Esophagus muscularis mucosa (tissue), 4 donors: Measurements from ENCODE around the gene EPC2. TPM values are rescaled to one million over a fixed set of nuclear protein-coding genes. Genes with fewer than 3 reads are reported as not detected.
A peak's percentile ranks its signal among the peaks of the same experiment; 100 is the strongest.
"Not testable (repeated sequence)": the region's sequence is repeated elsewhere in the genome, so short reads cannot be mapped to it uniquely, and the experiment has no call there.

Source experiments
- DNase-seq: peaks from one replicate; pipeline ENCODE4 v3.0.0-alpha.2; 2017; ENCODE audit errors: extremely low spot score
- H3K27ac ChIP-seq, 4 donors: fragments of 200-600 bp; sonication (generic); replicated peaks in 1 of 4; 1 replicate in 3 of 4; 2 replicates in 1 of 4; pipeline ENCODE4 v1.5.1; 2016 to 2019; ENCODE audit warnings: mild to moderate bottlenecking in 1 of 4
- H3K27me3 ChIP-seq, 4 donors: fragments of 200-600 bp; sonication (generic); one replicate each; pipeline versions ENCODE4 v1.5.1 to v1.6.0; 2016 to 2019
- H3K36me3 ChIP-seq, 4 donors: fragments of 200-600 bp; sonication (generic); one replicate each; pipeline ENCODE4 v1.5.1; 2016 to 2019
- H3K4me1 ChIP-seq, 4 donors: fragments of 200-600 bp; sonication (generic); one replicate each; pipeline ENCODE4 v1.5.1; 2016 to 2019
- H3K4me3 ChIP-seq, 4 donors: fragments of 200-600 bp; sonication (generic); 1 replicate in 2 of 4; 2 replicates in 2 of 4; pipeline ENCODE4 v1.5.1; 2016 to 2019; ENCODE audit warnings: mild to moderate bottlenecking in 4 of 4, moderate library complexity in 1 of 4
- H3K9me3 ChIP-seq, 4 donors: fragments of 200-600 bp; sonication (generic); 1 replicate in 3 of 4; 2 replicates in 1 of 4; pipeline ENCODE4 v1.5.1; 2016 to 2019
- EP300 ChIP-seq: sonication (generic); formaldehyde crosslinking; IDR thresholded peaks from one replicate; pipeline ENCODE4 v1.6.1; 2017; ENCODE audit warnings: antibody characterized with exemption
- POLR2A ChIP-seq: fragments of 450-650 bp; IDR thresholded peaks from one replicate; pipeline ENCODE4 v1.6.1; 2017; ENCODE audit warnings: antibody characterized with exemption, moderate library complexity, mild to moderate bottlenecking, low read depth
- POLR2AphosphoS5 ChIP-seq, 2 donors: sonication (generic); formaldehyde crosslinking; IDR thresholded peaks; one replicate each; pipeline ENCODE4 v1.6.1; 2017; ENCODE audit warnings: antibody characterized with exemption in 2 of 2
- WGBS: methylation state at CpG from one replicate; pipeline ENCODE4 v1.1.5; 2018; 5-methylcytosine and 5-hydroxymethylcytosine counted together
- intact Hi-C: fragments of 100-400 bp; cut with DNase I; formaldehyde crosslinking; loops from one replicate; pipeline ENCODE4 v1.15.1; 2023
- total RNA-seq, 4 donors: library from RNA; depleted of rRNA; stranded (reverse); fragments of >200 nt; gene quantifications; one replicate each; pipeline versions ENCODE4 v1.1.0 to v1.2.1, GENCODE V29; 2016
- TF ChIP-seq, protein P1 (sequence below), 3 experiments: fragments of 200-600 bp in 2 of 3; fragments of 450-650 bp in 1 of 3; sonication (generic) in 2 of 3; IDR thresholded peaks; one replicate each; pipeline ENCODE4 v1.5.1; 2017 to 2019; ENCODE audit warnings: antibody characterized with exemption in 3 of 3, mild to moderate bottlenecking in 2 of 3, moderate library complexity in 1 of 3

The EPC2 gene
- total RNA-seq, 4 donors from 2014 or later = 25.0 to 34.1 (median 28.1) TPM

GRCh38 chr2:148643421-148643820 is 1.1 kb upstream of the EPC2 start:
- no peaks in the 10 kb centered on the region for H3K36me3 ChIP-seq
- peak overlapping the region; percentile 87 to 98 (median 96) for H3K4me3 ChIP-seq
- 30% methylated on average over 5 of the region's 5 CpGs for WGBS
- H3K9me3 ChIP-seq = no peaks in the 10 kb centered on the region
- intact Hi-C loops = no loop called here
- DNase-seq = no peak
- TF ChIP-seq EP300 (no peak), POLR2A (no peak), POLR2AphosphoS5 (IDR thresholded peaks at IDR 0.05) (no peak)
- TF ChIP-seq, protein P1, sequence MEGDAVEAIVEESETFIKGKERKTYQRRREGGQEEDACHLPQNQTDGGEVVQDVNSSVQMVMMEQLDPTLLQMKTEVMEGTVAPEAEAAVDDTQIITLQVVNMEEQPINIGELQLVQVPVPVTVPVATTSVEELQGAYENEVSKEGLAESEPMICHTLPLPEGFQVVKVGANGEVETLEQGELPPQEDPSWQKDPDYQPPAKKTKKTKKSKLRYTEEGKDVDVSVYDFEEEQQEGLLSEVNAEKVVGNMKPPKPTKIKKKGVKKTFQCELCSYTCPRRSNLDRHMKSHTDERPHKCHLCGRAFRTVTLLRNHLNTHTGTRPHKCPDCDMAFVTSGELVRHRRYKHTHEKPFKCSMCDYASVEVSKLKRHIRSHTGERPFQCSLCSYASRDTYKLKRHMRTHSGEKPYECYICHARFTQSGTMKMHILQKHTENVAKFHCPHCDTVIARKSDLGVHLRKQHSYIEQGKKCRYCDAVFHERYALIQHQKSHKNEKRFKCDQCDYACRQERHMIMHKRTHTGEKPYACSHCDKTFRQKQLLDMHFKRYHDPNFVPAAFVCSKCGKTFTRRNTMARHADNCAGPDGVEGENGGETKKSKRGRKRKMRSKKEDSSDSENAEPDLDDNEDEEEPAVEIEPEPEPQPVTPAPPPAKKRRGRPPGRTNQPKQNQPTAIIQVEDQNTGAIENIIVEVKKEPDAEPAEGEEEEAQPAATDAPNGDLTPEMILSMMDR (IDR thresholded peaks at IDR 0.05) = no peak
- peaks cover 15 to 35% (median 27%) of the 10 kb centered on the region in 4 donors for H3K4me1 ChIP-seq
- peak overlapping the region in 2 of 4 donors; percentile 10 to 98 for H3K27ac ChIP-seq
- H3K27me3 ChIP-seq = no peaks in the 10 kb centered on the region

GRCh38 chr2:148644883-148645538 is 460 bp downstream of the EPC2 start:
- intact Hi-C loops = no loop called here

DNA sequence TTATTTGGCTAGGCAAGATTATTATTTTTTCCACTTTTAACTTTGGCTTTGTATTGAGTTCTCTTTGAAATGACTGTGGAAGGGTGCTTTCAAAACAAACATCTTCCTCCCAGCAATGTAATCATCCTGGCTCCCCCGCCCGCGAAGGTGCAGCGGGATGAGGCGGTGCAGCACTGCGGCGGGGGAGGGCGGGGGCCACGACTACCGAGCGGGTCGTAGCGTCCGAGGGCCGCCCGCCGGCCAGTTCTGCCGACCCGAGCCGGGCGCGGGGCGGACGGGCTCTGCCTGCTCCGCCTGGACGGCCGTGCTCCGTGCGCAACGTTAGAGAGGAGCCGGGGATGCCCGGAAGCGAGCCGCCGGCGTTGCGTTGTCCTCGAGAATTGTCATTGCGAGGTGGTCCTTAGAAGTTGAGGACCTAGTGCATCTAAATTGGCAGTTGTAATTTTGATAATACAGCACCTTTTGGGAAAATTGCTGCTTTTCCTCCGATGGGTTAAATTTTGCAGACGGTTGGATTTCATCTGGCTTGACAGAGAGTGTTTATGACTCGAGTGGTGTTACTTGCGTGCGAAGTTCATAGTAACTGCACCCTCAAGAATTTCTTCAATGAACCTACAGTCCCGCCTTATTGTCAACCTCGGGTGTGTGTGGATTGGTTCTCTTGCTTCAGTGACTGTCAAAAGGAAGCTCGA is 1.1 kb downstream of the EPC2 start:
- Histone ChIP-seq H3K4me3 (peak overlapping the region; percentile 87 to 98 (median 96)), H3K27me3 (no peaks in the 10 kb centered on the region), H3K9me3 (no peaks in the 10 kb centered on the region), H3K27ac (peak overlapping the region; percentile 98 to 100 (median 100)), H3K36me3 (no peaks in the 10 kb centered on the region), H3K4me1 (peaks cover 24 to 50% (median 39%) of the 10 kb centered on the region in 4 donors)
- intact Hi-C loops = no loop called here
- no peak for TF ChIP-seq EP300
- peak; percentile 29 to 54 for TF ChIP-seq POLR2AphosphoS5 (IDR thresholded peaks at IDR 0.05)
- DNase-seq = no peak
- WGBS = 0% methylated on average over 10 of the region's 47 CpGs

More at GRCh38 chr2:148644883-148645538, 460 bp downstream of the EPC2 start:
- Histone ChIP-seq H3K27ac (peak overlapping the region; percentile 98 to 100 (median 100)), H3K4me3 (peak overlapping the region; percentile 87 to 98 (median 96)), H3K9me3 (no peaks in the 10 kb centered on the region), H3K4me1 (peaks cover 21 to 44% (median 36%) of the 10 kb centered on the region in 4 donors), H3K27me3 (no peaks in the 10 kb centered on the region), H3K36me3 (no peaks in the 10 kb centered on the region)
- WGBS = 0% methylated on average over 8 of the region's 69 CpGs
- DNase-seq = peak; percentile 98
- TF ChIP-seq, protein P1 (IDR thresholded peaks at IDR 0.05) = peak in 1 of 3 experiments; percentile 47
- TF ChIP-seq POLR2AphosphoS5 (IDR thresholded peaks at IDR 0.05) (peak in 1 of 2 donors; percentile 67), POLR2A (no peak)

- no peak for TF ChIP-seq POLR2A
- no peak for TF ChIP-seq EP300
- TF ChIP-seq, protein P1 (IDR thresholded peaks at IDR 0.05) = no peak
- TF ChIP-seq POLR2AphosphoS5 (IDR thresholded peaks at IDR 0.05) = no peak
- H3K27ac ChIP-seq = peak overlapping the region; percentile 98 to 100 (median 100)
- intact Hi-C loops = no loop called here
Measured at GRCh38 chr2:148646231-148646559, 1.6 kb downstream of the EPC2 start.

DNA sequence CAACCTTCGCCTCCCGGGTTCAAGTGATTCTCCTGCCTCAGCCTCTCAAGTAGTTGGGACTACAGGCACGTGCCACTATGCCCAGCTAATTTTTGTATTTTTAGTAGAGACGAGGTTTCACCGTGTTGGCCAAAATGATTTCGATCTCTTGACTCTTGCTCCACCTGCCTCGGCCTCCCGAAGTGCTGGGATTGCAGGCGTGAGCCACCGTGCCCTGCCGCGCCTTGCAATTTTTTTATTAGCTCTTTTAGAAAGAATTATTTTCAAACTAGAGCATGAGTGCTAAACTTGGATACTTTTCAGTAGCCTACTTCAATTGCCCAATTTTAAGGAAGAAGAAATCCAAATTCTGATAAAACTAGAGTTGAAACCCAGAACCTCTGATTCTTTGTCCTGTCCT is 3.2 kb downstream of the EPC2 start:
- H3K27me3 ChIP-seq, intact Hi-C loops, H3K36me3 ChIP-seq, DNase-seq, H3K27ac ChIP-seq, H3K4me3 ChIP-seq, H3K9me3 ChIP-seq: not testable (repeated sequence)
- H3K4me1 ChIP-seq = peaks cover 36 to 69% (median 58%) of the 10 kb centered on the region in 4 donors
- 93% methylated on average over 12 of the region's 12 CpGs for WGBS

More at GRCh38 chr2:148646231-148646559, 1.6 kb downstream of the EPC2 start:
- Histone ChIP-seq H3K4me3 (peak overlapping the region; percentile 87 to 98 (median 96)), H3K36me3 (no peaks in the 10 kb centered on the region), H3K4me1 (peaks cover 25 to 55% (median 43%) of the 10 kb centered on the region in 4 donors), H3K27me3 (no peaks in the 10 kb centered on the region), H3K9me3 (no peaks in the 10 kb centered on the region)
- 20% methylated on average over 4 of the region's 4 CpGs for WGBS
- DNase-seq = no peak
